ENCODE data around the gene NKD1.

DNA sequence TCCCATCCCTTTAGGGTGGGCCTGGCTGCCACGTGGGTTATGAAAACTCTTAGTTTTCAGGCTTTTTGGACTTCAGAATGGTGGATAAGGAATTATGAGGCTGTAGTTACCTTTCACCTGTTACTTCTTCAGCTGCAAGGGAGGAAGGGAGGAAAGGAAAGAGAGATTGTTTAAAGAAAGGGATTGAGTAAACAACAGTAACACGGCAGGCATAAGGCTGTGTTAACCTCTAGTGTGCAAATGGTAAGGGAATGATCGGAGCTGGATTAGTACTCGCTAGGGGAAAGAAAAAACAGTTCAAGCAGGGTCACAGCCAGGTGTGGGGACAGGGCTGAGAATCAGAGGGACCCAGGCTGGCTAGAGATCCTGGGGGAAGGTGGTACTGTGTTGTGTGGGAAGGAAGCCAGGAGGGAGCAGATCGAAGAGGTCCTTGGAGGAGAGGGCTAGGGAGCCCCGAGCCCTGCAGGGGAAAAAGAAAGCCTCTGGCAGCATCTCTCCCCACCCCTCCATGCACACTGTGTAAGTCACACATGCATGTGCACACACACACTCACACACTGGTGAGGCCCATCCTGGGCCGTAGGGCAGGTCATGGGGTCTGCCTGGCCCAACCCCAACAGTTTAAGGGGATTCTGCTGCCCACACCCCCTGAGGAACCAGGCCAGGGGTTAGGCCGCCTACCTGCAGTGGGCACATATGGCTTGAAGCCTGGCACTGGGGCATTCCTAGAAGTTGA is 83.2 kb downstream of the NKD1 start:
- no peak for TF ChIP-seq CTCF (IDR thresholded peaks at IDR 0.05)
- no peak for TF ChIP-seq POLR2A (IDR thresholded peaks at IDR 0.05)
- TF ChIP-seq EP300 (IDR thresholded peaks at IDR 0.05): no peak
- TF ChIP-seq POLR2AphosphoS5 (IDR thresholded peaks at IDR 0.05): no peak

Data from stomach (tissue), 4 donors.